PC-9 (cell line): ENCODE data around the gene CFAP54.

Experiments
- CTCF ChIP-seq: fragments of 200-600 bp; sonication (generic); conservative IDR thresholded peaks from 2 replicates; pipeline ENCODE4 v1.6.1; 2017; ENCODE audit warnings: mixed run types, antibody characterized with exemption, mild to moderate bottlenecking, moderate library complexity
- EZH2 ChIP-seq: fragments of 200-600 bp; sonication (generic); IDR thresholded peaks from 2 replicates; pipeline ENCODE4 v1.8.0; 2017; ENCODE audit warnings: antibody characterized with exemption, low read depth

- TF ChIP-seq CTCF: no peak
- TF ChIP-seq EZH2: no peak
Measured at GRCh38 chr12:96876966-96877365, 387.6 kb downstream of the CFAP54 start.
